Neural cell (in vitro differentiated cells): ENCODE measurements around the gene GDF7. TPM values are rescaled to one million over a fixed set of nuclear protein-coding genes. Genes with fewer than 3 reads are reported as not detected.

Experiments
- H2AFZ ChIP-seq: fragments of 200-600, 300-800 bp; sonication (generic), shearing (Covaris generic); 2 replicates; pipeline ENCODE4 v1.6.0; 2014; ENCODE audit warnings: low read depth, mild to moderate bottlenecking, antibody characterized with exemption, low read length, moderate library complexity
- H3F3A ChIP-seq: fragments of 200-600 bp; shearing (Covaris generic); 2 replicates; pipeline ENCODE4 v1.6.1; 2016; ENCODE audit warnings: mild to moderate bottlenecking, moderate library complexity, mixed read lengths, antibody characterized with exemption, low read length; ENCODE audit not compliant: insufficient read depth, poor library complexity, severe bottlenecking
- H3K27ac ChIP-seq: fragments of 200-600, 300-800 bp; sonication (generic), shearing (Covaris generic); 2 replicates; pipeline ENCODE4 v1.5.1; 2014; ENCODE audit warnings: mild to moderate bottlenecking, low read length, moderate library complexity
- H3K27me3 ChIP-seq: fragments of 300-800, 200-600 bp; sonication (generic), shearing (Covaris generic); 2 replicates; pipeline ENCODE4 v1.6.0; 2014; ENCODE audit warnings: mild to moderate bottlenecking, low read depth, low read length, moderate library complexity; ENCODE audit not compliant: insufficient read depth
- H3K36me3 ChIP-seq: fragments of 300-800, 200-600 bp; sonication (generic), shearing (Covaris generic); 2 replicates; pipeline ENCODE4 v1.5.1; 2014; ENCODE audit warnings: mild to moderate bottlenecking, antibody characterized with exemption, low read length, moderate library complexity; ENCODE audit not compliant: insufficient read depth
- H3K4me2 ChIP-seq: fragments of 300-800, 200-600 bp; sonication (generic), shearing (Covaris generic); 2 replicates; pipeline ENCODE4 v1.6.0; 2014; ENCODE audit warnings: mild to moderate bottlenecking, low read length
- H3K4me3 ChIP-seq: fragments of 300-800, 200-600 bp; sonication (generic), shearing (Covaris generic); 2 replicates; pipeline ENCODE4 v1.5.1; 2014; ENCODE audit warnings: mild to moderate bottlenecking, low read length, moderate library complexity
- H3K79me2 ChIP-seq: fragments of 200-600 bp; shearing (Covaris generic); replicated peaks from 2 replicates; pipeline ENCODE4 v1.6.0; 2014; ENCODE audit warnings: mild to moderate bottlenecking, low read length, moderate library complexity; ENCODE audit not compliant: insufficient read depth
- H3K9ac ChIP-seq: fragments of 300-800, 200-600 bp; sonication (generic), shearing (Covaris generic); 2 replicates; pipeline ENCODE4 v1.6.1; 2016; ENCODE audit warnings: mild to moderate bottlenecking, low read length, mixed read lengths
- H3K9me2 ChIP-seq: fragments of 200-600 bp; shearing (Covaris generic); 2 replicates; pipeline ENCODE4 v1.6.1; 2016; ENCODE audit warnings: mild to moderate bottlenecking, low read length, mixed read lengths; ENCODE audit not compliant: insufficient read depth
- H3K9me3 ChIP-seq: fragments of 200-600, 300-800 bp; sonication (generic), shearing (Covaris generic); 2 replicates; pipeline ENCODE4 v1.6.1; 2016; ENCODE audit warnings: mild to moderate bottlenecking, mixed run types, low read length, moderate library complexity, mixed read lengths
- H4K20me1 ChIP-seq: fragments of 200-600 bp; shearing (Covaris generic); 2 replicates; pipeline ENCODE4 v1.6.1; 2016; ENCODE audit warnings: mild to moderate bottlenecking, mixed run types; ENCODE audit not compliant: insufficient read depth
- CTCF ChIP-seq: fragments of 450-650 bp; IDR thresholded peaks from 2 replicates; pipeline ENCODE4 v1.5.1; 2014; ENCODE audit warnings: antibody characterized with exemption, mild to moderate bottlenecking, moderate library complexity; ENCODE audit not compliant: poor library complexity, severe bottlenecking
- EP300 ChIP-seq: fragments of 450-650 bp; conservative IDR thresholded peaks from 2 replicates; pipeline ENCODE4 v1.6.1; 2014; ENCODE audit warnings: antibody characterized with exemption, mild to moderate bottlenecking, moderate library complexity; ENCODE audit not compliant: poor library complexity, severe bottlenecking
- EZH2 ChIP-seq: fragments of 200-600, 300-800 bp; shearing (Covaris generic), sonication (generic); IDR thresholded peaks from 2 replicates; pipeline ENCODE4 v1.6.1; 2014; ENCODE audit warnings: antibody characterized with exemption, low read length, borderline replicate concordance, mild to moderate bottlenecking; ENCODE audit not compliant: insufficient read depth, poor library complexity, severe bottlenecking
- MXI1 ChIP-seq: fragments of 450-650 bp; conservative IDR thresholded peaks from 2 replicates; pipeline ENCODE4 v1.6.1; 2014; ENCODE audit warnings: antibody characterized with exemption, mild to moderate bottlenecking; ENCODE audit not compliant: poor library complexity, severe bottlenecking
- POLR2AphosphoS5 ChIP-seq: IDR thresholded peaks from 2 replicates; pipeline ENCODE4 v1.6.1; 2012
- RAD21 ChIP-seq: fragments of 450-650 bp; conservative IDR thresholded peaks from 2 replicates; pipeline ENCODE4 v1.6.1; 2014; ENCODE audit warnings: antibody characterized with exemption, mild to moderate bottlenecking, moderate library complexity
- REST ChIP-seq: IDR thresholded peaks from 2 replicates; pipeline ENCODE4 v1.6.1; 2012; ENCODE audit warnings: borderline replicate concordance
- SMC3 ChIP-seq: fragments of 450-650 bp; conservative IDR thresholded peaks from 2 replicates; pipeline ENCODE4 v1.6.1; 2014; ENCODE audit warnings: antibody characterized with exemption, mild to moderate bottlenecking, moderate library complexity; ENCODE audit not compliant: poor library complexity
- TAF1 ChIP-seq: IDR thresholded peaks from 2 replicates; pipeline ENCODE4 v1.6.1; 2012; ENCODE audit warnings: low read depth
- polyA plus RNA-seq: library from polyadenylated mRNA; depleted of rRNA; stranded (reverse); fragments of >200 nt; gene quantifications from 2 replicates; pipeline ENCODE4 v1.2.3, GENCODE V29; 2014

GDF7 gene
- polyA plus RNA-seq, 1 donor from 2014 or later, result 0.38 TPM

- H3K9me2 ChIP-seq, result no peaks in the 10 kb centered on the region
- H2AFZ ChIP-seq, result no peak overlapping the region
- no peaks in the 10 kb centered on the region for H3K27me3 ChIP-seq
- H4K20me1 ChIP-seq, result no peaks in the 10 kb centered on the region
- no peaks in the 10 kb centered on the region for H3K79me2 ChIP-seq
- H3K9ac ChIP-seq, result no peak overlapping the region
- H3K27ac ChIP-seq, result no peak overlapping the region
- no peak overlapping the region for H3K4me3 ChIP-seq
- no peak for TF ChIP-seq REST
- TF ChIP-seq CTCF, result no peak
- no peak for TF ChIP-seq EZH2
- TF ChIP-seq RAD21, result no peak
- TF ChIP-seq MXI1, result no peak
- TF ChIP-seq TAF1, result no peak
- no peak for TF ChIP-seq EP300
- no peak for TF ChIP-seq POLR2AphosphoS5
- TF ChIP-seq SMC3, result no peak
- no peaks in the 10 kb centered on the region for H3F3A ChIP-seq
- no peak overlapping the region for H3K4me2 ChIP-seq
- no peaks in the 10 kb centered on the region for H3K9me3 ChIP-seq
- no peaks in the 10 kb centered on the region for H3K36me3 ChIP-seq
These were observed 29.8 kb upstream of the GDF7 start for GRCh38 chr2:20637147-20637546.

GRCh38 chr2:20638014-20638413 is 28.9 kb upstream of the GDF7 start:
- Histone ChIP-seq H4K20me1 (no peaks in the 10 kb centered on the region), H3K4me3 (no peak overlapping the region), H3K4me2 (no peak overlapping the region), H3K9me3 (no peaks in the 10 kb centered on the region), H3K36me3 (no peaks in the 10 kb centered on the region), H3K9ac (no peak overlapping the region), H3K9me2 (no peaks in the 10 kb centered on the region), H3K27me3 (no peaks in the 10 kb centered on the region), H3F3A (no peaks in the 10 kb centered on the region), H3K79me2 (no peaks in the 10 kb centered on the region), H3K27ac (no peak overlapping the region), H2AFZ (no peak overlapping the region)
- TF ChIP-seq POLR2AphosphoS5 (no peak), TAF1 (no peak), RAD21 (no peak), CTCF (no peak), EP300 (no peak), REST (no peak), SMC3 (no peak), MXI1 (no peak), EZH2 (no peak)
